PC-9 (cell line): ENCODE measurements around the gene CADPS2. TPM values are rescaled to one million over a fixed set of nuclear protein-coding genes. Genes with fewer than 3 reads are reported as not detected.

Experiments used
- BruUV-seq: library from RNA; stranded (reverse); fragments of 400-500 nt; replicated peaks from 2 replicates; lab custom pipeline; 2021; lab: Mats Ljungman, UMichigan
- CTCF ChIA-PET: fragments of 300-600 bp; sonication (Branson Sonifier 250); formaldehyde crosslinking; loops from one replicate; lab custom pipeline; 2022; ENCODE audit warnings: antibody characterized with exemption; lab: Charles Lee
- POLR2A ChIA-PET: fragments of 300-600 bp; sonication (Branson Sonifier 250); formaldehyde crosslinking; loops from one replicate; lab custom pipeline; 2022; ENCODE audit warnings: antibody characterized with exemption; ENCODE audit not compliant: unreplicated experiment; lab: Charles Lee
- DNase-seq, 2 experiments: peaks; one replicate each; pipeline versions ENCODE4 v3.0.0 to v3.0.0-alpha.2; 2015 to 2022; ENCODE audit warnings: mixed read lengths in 1 of 2
- H2AFZ ChIP-seq: fragments of 200-600 bp; sonication (generic); 2 replicates; pipeline ENCODE4 v1.8.1; 2017; ENCODE audit warnings: antibody characterized with exemption
- H3F3A ChIP-seq: fragments of 200-600 bp; sonication (generic); 2 replicates; pipeline ENCODE4 v1.8.1; 2017; ENCODE audit warnings: antibody characterized with exemption, mild to moderate bottlenecking, low read depth; ENCODE audit not compliant: insufficient read depth
- H3K27ac ChIP-seq: fragments of 200-600 bp; sonication (generic); 2 replicates; pipeline ENCODE4 v1.6.1; 2016; ENCODE audit warnings: mixed run types
- H3K27me3 ChIP-seq: fragments of 200-600 bp; sonication (generic); 2 replicates; pipeline ENCODE4 v1.6.1; 2016; ENCODE audit warnings: low read depth, mixed run types; ENCODE audit not compliant: insufficient read depth
- H3K36me3 ChIP-seq: fragments of 200-600 bp; sonication (generic); 2 replicates; pipeline ENCODE4 v1.6.1; 2016; ENCODE audit warnings: low read depth, mixed run types
- H3K4me1 ChIP-seq: fragments of 200-600 bp; sonication (generic); replicated peaks from 2 replicates; pipeline ENCODE4 v1.6.1; 2016; ENCODE audit warnings: mixed run types; ENCODE audit not compliant: insufficient read depth
- H3K4me2 ChIP-seq: fragments of 200-600 bp; sonication (generic); 2 replicates; pipeline ENCODE4 v1.6.1; 2017; ENCODE audit warnings: mixed run types
- H3K4me3 ChIP-seq: fragments of 200-600 bp; sonication (generic); 2 replicates; pipeline ENCODE4 v1.6.1; 2016; ENCODE audit warnings: mixed run types
- H3K79me2 ChIP-seq: fragments of 200-600 bp; sonication (generic); 2 replicates; pipeline ENCODE4 v1.6.1; 2017; ENCODE audit warnings: low read depth, mixed run types
- H3K9me2 ChIP-seq: fragments of 200-600 bp; sonication (generic); 2 replicates; pipeline ENCODE4 v1.8.1; 2017; ENCODE audit warnings: mild to moderate bottlenecking; ENCODE audit not compliant: insufficient read depth
- H3K9me3 ChIP-seq: fragments of 200-600 bp; sonication (generic); 2 replicates; pipeline ENCODE4 v1.8.1; 2016; ENCODE audit warnings: low read depth; ENCODE audit not compliant: insufficient read depth
- H4K20me1 ChIP-seq: fragments of 200-600 bp; sonication (generic); 2 replicates; pipeline ENCODE4 v1.8.1; 2017; ENCODE audit not compliant: insufficient read depth
- EZH2 ChIP-seq: fragments of 200-600 bp; sonication (generic); IDR thresholded peaks from 2 replicates; pipeline ENCODE4 v1.8.0; 2017; ENCODE audit warnings: antibody characterized with exemption, low read depth
- intact Hi-C: fragments of 100-400 bp; cut with micrococcal nuclease; formaldehyde crosslinking; loops from one replicate; pipeline ENCODE4 v1.10.0; 2022; ENCODE audit not compliant: unreplicated experiment
- total RNA-seq: library from RNA; stranded (reverse); gene quantifications from 2 replicates; pipeline ENCODE4 v1.2.3, GENCODE V29; 2021
- TF ChIP-seq, protein P1 (sequence below): fragments of 200-600 bp; sonication (generic); conservative IDR thresholded peaks from 2 replicates; pipeline ENCODE4 v1.6.1; 2017; ENCODE audit warnings: mixed run types, antibody characterized with exemption, mild to moderate bottlenecking, moderate library complexity

CADPS2 gene
- total RNA-seq, 1 experiment from 2014 or later: 11.9 TPM

DNA sequence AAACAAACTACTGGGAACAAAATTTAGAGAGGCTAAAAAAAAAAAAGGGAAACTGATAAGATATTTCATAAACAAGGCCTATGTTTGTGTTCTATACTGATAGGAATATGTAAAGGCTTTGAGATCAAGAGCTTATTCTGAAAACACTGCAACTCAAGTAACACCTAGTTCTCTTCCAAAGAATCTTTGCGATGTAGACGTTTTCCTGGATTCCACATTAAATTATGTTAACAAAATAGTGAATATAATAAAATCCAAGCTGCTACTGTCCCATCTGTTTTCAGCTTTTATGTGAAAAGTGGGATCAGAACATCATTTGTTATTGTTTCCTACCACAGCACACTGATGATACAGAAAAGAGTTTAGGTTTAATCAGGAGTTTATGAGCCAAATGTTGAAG, 130.6 kb downstream of the CADPS2 start:
- H3K27ac ChIP-seq: no peak overlapping the region
- H3K9me3 ChIP-seq: no peaks in the 10 kb centered on the region
- intact Hi-C loops: no loop called here
- H2AFZ ChIP-seq: no peak overlapping the region
- H3K4me3 ChIP-seq: no peak overlapping the region
- DNase-seq: no peak
- H3K4me2 ChIP-seq: no peak overlapping the region
- H3K4me1 ChIP-seq: no peaks in the 10 kb centered on the region
- H3K27me3 ChIP-seq: no peaks in the 10 kb centered on the region
- H3K36me3 ChIP-seq: no peaks in the 10 kb centered on the region
- TF ChIP-seq EZH2: no peak
- TF ChIP-seq, protein P1, sequence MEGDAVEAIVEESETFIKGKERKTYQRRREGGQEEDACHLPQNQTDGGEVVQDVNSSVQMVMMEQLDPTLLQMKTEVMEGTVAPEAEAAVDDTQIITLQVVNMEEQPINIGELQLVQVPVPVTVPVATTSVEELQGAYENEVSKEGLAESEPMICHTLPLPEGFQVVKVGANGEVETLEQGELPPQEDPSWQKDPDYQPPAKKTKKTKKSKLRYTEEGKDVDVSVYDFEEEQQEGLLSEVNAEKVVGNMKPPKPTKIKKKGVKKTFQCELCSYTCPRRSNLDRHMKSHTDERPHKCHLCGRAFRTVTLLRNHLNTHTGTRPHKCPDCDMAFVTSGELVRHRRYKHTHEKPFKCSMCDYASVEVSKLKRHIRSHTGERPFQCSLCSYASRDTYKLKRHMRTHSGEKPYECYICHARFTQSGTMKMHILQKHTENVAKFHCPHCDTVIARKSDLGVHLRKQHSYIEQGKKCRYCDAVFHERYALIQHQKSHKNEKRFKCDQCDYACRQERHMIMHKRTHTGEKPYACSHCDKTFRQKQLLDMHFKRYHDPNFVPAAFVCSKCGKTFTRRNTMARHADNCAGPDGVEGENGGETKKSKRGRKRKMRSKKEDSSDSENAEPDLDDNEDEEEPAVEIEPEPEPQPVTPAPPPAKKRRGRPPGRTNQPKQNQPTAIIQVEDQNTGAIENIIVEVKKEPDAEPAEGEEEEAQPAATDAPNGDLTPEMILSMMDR: no peak
- H3K9me2 ChIP-seq: no peaks in the 10 kb centered on the region
- BruUV-seq: no TSS peak
- ChIA-PET CTCF (no interaction called here), POLR2A (no interaction called here)
- H3K79me2 ChIP-seq: no peaks in the 10 kb centered on the region
- no peaks in the 10 kb centered on the region for H4K20me1 ChIP-seq
- no peaks in the 10 kb centered on the region for H3F3A ChIP-seq

GRCh38 chr7:122752583-122752982, 133.7 kb downstream of the CADPS2 start:
- no peaks in the 10 kb centered on the region for H3K4me1 ChIP-seq
- no peaks in the 10 kb centered on the region for H3K9me2 ChIP-seq
- H3K36me3 ChIP-seq: no peaks in the 10 kb centered on the region
- H3K79me2 ChIP-seq: no peaks in the 10 kb centered on the region
- ChIA-PET POLR2A (no interaction called here), CTCF (no interaction called here)
- intact Hi-C loops: no loop called here
- no peak overlapping the region for H3K4me2 ChIP-seq
- no peak overlapping the region for H3K4me3 ChIP-seq
- no peaks in the 10 kb centered on the region for H4K20me1 ChIP-seq
- DNase-seq: no peak
- H3K27me3 ChIP-seq: no peaks in the 10 kb centered on the region
- TF ChIP-seq, protein P1: no peak
- TF ChIP-seq EZH2: no peak
- H3K9me3 ChIP-seq: no peaks in the 10 kb centered on the region
- H3F3A ChIP-seq: no peaks in the 10 kb centered on the region
- no peak overlapping the region for H2AFZ ChIP-seq
- no TSS peak for BruUV-seq
- H3K27ac ChIP-seq: no peak overlapping the region

- Histone ChIP-seq H4K20me1 (no peaks in the 10 kb centered on the region), H3K27ac (no peak overlapping the region), H3K9me3 (no peaks in the 10 kb centered on the region), H3K27me3 (no peaks in the 10 kb centered on the region), H3K79me2 (no peaks in the 10 kb centered on the region), H3K4me3 (no peak overlapping the region), H3K9me2 (no peaks in the 10 kb centered on the region), H3K4me2 (no peak overlapping the region), H3F3A (no peaks in the 10 kb centered on the region), H3K36me3 (no peaks in the 10 kb centered on the region), H3K4me1 (no peaks in the 10 kb centered on the region), H2AFZ (no peak overlapping the region)
- no peak for DNase-seq
- BruUV-seq: no TSS peak
- CTCF ChIA-PET: no interaction called here
- no peak for TF ChIP-seq EZH2
- TF ChIP-seq, protein P1: no peak
- POLR2A ChIA-PET: no interaction called here
- intact Hi-C loops: no loop called here
These were observed 135.9 kb downstream of the CADPS2 start for GRCh38 chr7:122750389-122750788.
